Subcutaneous adipose tissue (tissue), 4 donors: Measurements from ENCODE around the gene TECPR1. TPM values are rescaled to one million over a fixed set of nuclear protein-coding genes. Genes with fewer than 3 reads are reported as not detected.

Source experiments
- CTCF ChIP-seq: fragments of 450-650 bp; IDR thresholded peaks from one replicate; pipeline ENCODE4 v1.5.1; 2016; ENCODE audit warnings: low read depth, mild to moderate bottlenecking, control low read depth, antibody characterized with exemption, moderate library complexity
- total RNA-seq, 4 donors: library from RNA; depleted of rRNA; stranded (reverse); fragments of >200 nt; gene quantifications; one replicate each; pipeline ENCODE4 v1.1.0, GENCODE V29; 2016

TECPR1 gene
- total RNA-seq, 4 donors from 2014 or later: 9.7 to 36.2 (median 11.9) TPM

GRCh38 chr7:98283127-98283886 is 31.3 kb upstream of the TECPR1 start:
- no peak for TF ChIP-seq CTCF

- no peak for TF ChIP-seq CTCF
Measured at GRCh38 chr7:98282703-98283102, 30.7 kb upstream of the TECPR1 start.

- no peak for TF ChIP-seq CTCF
Measured at GRCh38 chr7:98281757-98282606, 29.9 kb upstream of the TECPR1 start.

GRCh38 chr7:98280791-98281756 is 29.0 kb upstream of the TECPR1 start, which contains the start of gene BRI3:
TSS of gene BRI3 (plus strand) at chr7:98281686. CDS start at chr7:98281796, 110 bp downstream.
- TF ChIP-seq CTCF: no peak

DNA sequence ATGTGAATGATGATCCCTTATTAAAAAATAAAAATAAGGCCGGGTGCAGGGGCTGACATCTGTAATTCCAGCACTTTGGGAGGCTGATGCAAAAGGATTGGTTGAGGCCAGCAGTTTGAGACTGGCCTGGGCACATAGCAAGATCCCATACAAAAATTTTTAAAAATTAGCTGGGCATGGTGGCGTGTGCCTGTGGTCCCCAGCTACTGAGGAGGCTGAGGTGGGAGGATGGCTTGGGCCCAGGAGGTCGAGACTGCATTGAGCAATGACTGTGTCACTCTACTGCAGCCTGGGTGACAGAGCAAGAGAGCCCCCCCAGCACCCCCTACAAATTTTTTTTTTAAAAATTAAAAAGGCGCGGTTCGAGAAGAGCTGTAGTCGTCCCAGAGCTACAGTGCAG is 28.3 kb upstream of the TECPR1 start:
- no peak for TF ChIP-seq CTCF

DNA sequence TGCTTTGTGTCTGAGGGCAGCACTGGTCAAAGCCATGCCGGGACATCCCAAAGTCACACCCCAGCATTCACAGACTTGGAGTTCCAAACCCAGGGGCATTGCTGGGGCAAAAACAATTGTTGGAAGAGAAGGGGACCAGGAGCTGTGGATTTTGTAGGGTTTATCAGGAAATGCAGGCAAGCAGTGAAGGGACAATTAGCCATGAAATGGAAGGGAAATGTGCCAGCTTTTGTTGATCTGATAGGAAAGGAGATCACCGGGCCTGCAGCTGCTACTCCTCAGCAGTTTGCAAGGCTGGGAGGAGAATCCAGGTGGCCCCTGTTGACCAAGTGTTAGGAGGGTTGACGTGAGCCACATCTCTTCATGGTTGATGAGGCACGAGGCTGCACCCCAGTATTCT is 26.9 kb upstream of the TECPR1 start:
- TF ChIP-seq CTCF: no peak
